ENCODE measurements around the gene EXT2. TPM values are rescaled to one million over a fixed set of nuclear protein-coding genes. Genes with fewer than 3 reads are reported as not detected.

Gene EXT2
- total RNA-seq, 1 donor from 2014 or later, result 24.5 TPM

GRCh38 chr11:44150401-44150800 lies 54.9 kb downstream of the EXT2 start:
- H3K4me3 ChIP-seq, result no peak overlapping the region
- H3K9me3 ChIP-seq (replicated peaks), result peaks cover 7% of the 10 kb centered on the region
- TF ChIP-seq CTCF (IDR thresholded peaks at IDR 0.05; ENCODE audit: borderline replicate concordance), result no peak
- H3K4me1 ChIP-seq, result peaks cover 44% of the 10 kb centered on the region
- peaks cover 18% of the 10 kb centered on the region for H3K36me3 ChIP-seq
- intact Hi-C loops (cut with micrococcal nuclease), result no loop called here
- no peaks in the 10 kb centered on the region for H3K27me3 ChIP-seq (ENCODE audit: low read depth)
- H3K27ac ChIP-seq (replicated peaks), result peak overlapping the region; percentile 40
- no peak for DNase-seq

- Histone ChIP-seq H3K4me1 (no peaks in the 10 kb centered on the region), H3K4me3 (no peak overlapping the region), H3K27me3 (ENCODE audit: low read depth) (no peaks in the 10 kb centered on the region), H3K36me3 (peaks cover 22% of the 10 kb centered on the region), H3K27ac (replicated peaks) (no peak overlapping the region), H3K9me3 (replicated peaks) (peaks cover 4% of the 10 kb centered on the region)
- intact Hi-C loops (cut with micrococcal nuclease), result no loop called here
- no peak for DNase-seq
- no peak for TF ChIP-seq CTCF (IDR thresholded peaks at IDR 0.05; ENCODE audit: borderline replicate concordance)
Measured at GRCh38 chr11:44157019-44157418, 61.5 kb downstream of the EXT2 start.

DNA sequence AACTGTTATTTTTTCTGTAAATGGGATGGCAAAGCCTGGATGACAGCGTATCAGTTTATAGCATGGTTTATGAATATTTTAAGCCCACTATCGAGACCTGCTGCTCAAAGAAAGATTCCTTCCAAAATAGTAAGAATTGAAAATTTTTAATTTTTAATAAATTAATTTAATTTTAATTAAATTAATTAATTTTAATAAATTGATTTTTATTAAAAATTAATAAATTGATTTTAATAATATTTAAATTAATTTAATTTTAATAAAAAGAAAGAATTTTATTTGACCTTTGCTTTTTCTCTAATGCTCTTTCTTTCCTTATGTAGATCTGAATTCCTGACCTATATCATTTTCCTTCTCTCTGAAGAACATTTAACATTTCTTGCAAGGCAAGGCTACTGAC lies 62.9 kb downstream of the EXT2 start:
- Histone ChIP-seq H3K4me3 (no peak overlapping the region), H3K36me3 (peaks cover 20% of the 10 kb centered on the region), H3K4me1 (peaks cover 6% of the 10 kb centered on the region), H3K9me3 (replicated peaks) (no peaks in the 10 kb centered on the region), H3K27ac (replicated peaks) (no peak overlapping the region), H3K27me3 (ENCODE audit: low read depth) (no peaks in the 10 kb centered on the region)
- TF ChIP-seq CTCF (IDR thresholded peaks at IDR 0.05; ENCODE audit: borderline replicate concordance), result no peak
- no peak for DNase-seq
- intact Hi-C loops (cut with micrococcal nuclease), result no loop called here

GRCh38 chr11:44159848-44160721 lies 64.6 kb downstream of the EXT2 start:
- Histone ChIP-seq H3K4me3 (no peak overlapping the region), H3K4me1 (peaks cover 8% of the 10 kb centered on the region)
- intact Hi-C loops (cut with micrococcal nuclease), result no loop called here

GRCh38 chr11:44162004-44162403 lies 66.5 kb downstream of the EXT2 start:
- TF ChIP-seq CTCF (IDR thresholded peaks at IDR 0.05; ENCODE audit: borderline replicate concordance), result no peak
- no peak overlapping the region for H3K4me3 ChIP-seq
- DNase-seq, result no peak
- H3K27me3 ChIP-seq (ENCODE audit: low read depth), result no peaks in the 10 kb centered on the region
- H3K9me3 ChIP-seq (replicated peaks), result no peaks in the 10 kb centered on the region
- no peak overlapping the region for H3K27ac ChIP-seq (replicated peaks)
- peaks cover 19% of the 10 kb centered on the region for H3K4me1 ChIP-seq
- H3K36me3 ChIP-seq, result peaks cover 12% of the 10 kb centered on the region
- intact Hi-C loops (cut with micrococcal nuclease), result no loop called here

More at GRCh38 chr11:44159848-44160721, 64.6 kb downstream of the EXT2 start:
- H3K36me3 ChIP-seq, result peaks cover 16% of the 10 kb centered on the region
- no peak overlapping the region for H3K27ac ChIP-seq (replicated peaks)
- no peaks in the 10 kb centered on the region for H3K9me3 ChIP-seq (replicated peaks)
- DNase-seq, result no peak
- no peak for TF ChIP-seq CTCF (IDR thresholded peaks at IDR 0.05; ENCODE audit: borderline replicate concordance)
- no peaks in the 10 kb centered on the region for H3K27me3 ChIP-seq (ENCODE audit: low read depth)
